SK-N-SH (cell line): ENCODE results near the gene C4B. TPM values are rescaled to one million over a fixed set of nuclear protein-coding genes. Genes with fewer than 3 reads are reported as not detected.

Experiments
- CTCF ChIA-PET: fragments of 300-600, 350-600 bp; formaldehyde crosslinking; extraction: SDS; loops from one replicate; lab custom pipeline; 2021; lab: Yijun Ruan, JAX
- POLR2A ChIA-PET: fragments of 350-600 bp; sonication (Branson Sonifier 250); formaldehyde crosslinking; extraction: SDS; loops from one replicate; lab custom pipeline; 2020; ENCODE audit warnings: antibody characterized with exemption, inconsistent platforms; lab: Yijun Ruan, JAX
- DNase-seq: peaks from one replicate; pipeline ENCODE4 v3.0.0; 2012
- H2AFZ ChIP-seq: fragments of 200-600 bp; sonication (generic); 2 replicates; pipeline ENCODE4 v1.8.1; 2016; ENCODE audit warnings: antibody characterized with exemption, mild to moderate bottlenecking, low read depth
- H3F3A ChIP-seq: fragments of 200-600 bp; sonication (generic); replicated peaks from 2 replicates; pipeline ENCODE3; 2016; ENCODE audit warnings: antibody characterized with exemption, mild to moderate bottlenecking; ENCODE audit not compliant: insufficient read depth
- H3K27ac ChIP-seq, 2 experiments: fragments of 200-500 bp in 1 of 2; fragments of 200-600 bp in 1 of 2; sonication (Bioruptor generic) in 1 of 2; sonication (generic), shearing (Covaris generic) in 1 of 2; 2 replicates each; pipeline versions ENCODE4 v1.5.1 to v1.6.1; 2014 to 2016; ENCODE audit warnings: low read depth in 2 of 2, inconsistent platforms in 1 of 2, low read length in 1 of 2, mild to moderate bottlenecking in 1 of 2, mixed read lengths in 1 of 2
- H3K27me3 ChIP-seq: fragments of 200-600 bp; sonication (generic), shearing (Covaris generic); 2 replicates; pipeline ENCODE4 v1.6.1; 2016; ENCODE audit warnings: mixed run types; ENCODE audit not compliant: insufficient read depth
- H3K36me3 ChIP-seq, 2 experiments: fragments of 200-500 bp in 1 of 2; fragments of 200-600 bp in 1 of 2; sonication (Bioruptor generic) in 1 of 2; sonication (generic) in 1 of 2; replicated peaks in 1 of 2; 2 replicates each; pipeline versions ENCODE3 to v1.5.1; 2014 to 2016; ENCODE audit warnings: low read length in 1 of 2, mild to moderate bottlenecking in 1 of 2; ENCODE audit not compliant: insufficient read depth in 2 of 2, control insufficient read depth in 1 of 2
- H3K4me1 ChIP-seq, 2 experiments: fragments of 200-500 bp in 1 of 2; fragments of 200-600 bp in 1 of 2; sonication (Bioruptor generic) in 1 of 2; sonication (generic), shearing (Covaris generic) in 1 of 2; 2 replicates each; pipeline versions ENCODE4 v1.5.1 to v1.6.1; 2014 to 2016; ENCODE audit warnings: low read depth in 1 of 2, low read length in 1 of 2, mixed run types in 1 of 2; ENCODE audit not compliant: insufficient read depth in 2 of 2, control insufficient read depth in 1 of 2
- H3K4me2 ChIP-seq: fragments of 200-600 bp; sonication (generic), shearing (Covaris generic); 2 replicates; pipeline ENCODE4 v1.6.1; 2017; ENCODE audit warnings: mixed run types
- H3K4me3 ChIP-seq, 2 experiments: fragments of 200-500 bp in 1 of 2; fragments of 200-600 bp in 1 of 2; sonication (Bioruptor generic) in 1 of 2; sonication (generic), shearing (Covaris generic) in 1 of 2; 2 replicates each; pipeline versions ENCODE4 v1.5.1 to v1.8.1; 2014 to 2016; ENCODE audit warnings: low read depth in 2 of 2, inconsistent platforms in 1 of 2, low read length in 1 of 2, mild to moderate bottlenecking in 1 of 2, mixed read lengths in 1 of 2, moderate library complexity in 1 of 2
- H3K79me2 ChIP-seq: fragments of 200-600 bp; sonication (generic); 2 replicates; pipeline ENCODE4 v1.8.1; 2017; ENCODE audit warnings: mild to moderate bottlenecking; ENCODE audit not compliant: insufficient read depth
- H3K9ac ChIP-seq: fragments of 200-600 bp; sonication (generic); 2 replicates; pipeline ENCODE4 v1.6.1; 2017; ENCODE audit warnings: mixed run types
- H3K9me2 ChIP-seq: fragments of 200-600 bp; sonication (generic); 2 replicates; pipeline ENCODE4 v1.6.1; 2017; ENCODE audit warnings: mixed run types
- H3K9me3 ChIP-seq: fragments of 200-600 bp; sonication (generic); 2 replicates; pipeline ENCODE4 v1.6.1; 2017; ENCODE audit warnings: mixed run types, mild to moderate bottlenecking, moderate library complexity
- H4K20me1 ChIP-seq: fragments of 200-600 bp; sonication (generic); 2 replicates; pipeline ENCODE4 v1.6.1; 2017; ENCODE audit warnings: mild to moderate bottlenecking, mixed run types; ENCODE audit not compliant: insufficient read depth
- CHD2 ChIP-seq: fragments of 150-350 bp; IDR thresholded peaks from 2 replicates; pipeline ENCODE4 v1.6.1; 2018; ENCODE audit warnings: low read length; ENCODE audit not compliant: partially characterized antibody
- CTCF ChIP-seq: fragments of 200-600 bp; sonication (generic); IDR thresholded peaks from 2 replicates; pipeline ENCODE4 v1.6.1; 2017; ENCODE audit warnings: antibody characterized with exemption, mild to moderate bottlenecking, moderate library complexity
- EZH2phosphoT487 ChIP-seq: fragments of 200-600 bp; sonication (generic); IDR thresholded peaks from 2 replicates; pipeline ENCODE4 v1.6.1; 2017; ENCODE audit warnings: low read depth, mixed run types, mild to moderate bottlenecking, antibody characterized with exemption, moderate library complexity, borderline replicate concordance
- FOSL2 ChIP-seq: IDR thresholded peaks from 2 replicates; pipeline ENCODE4 v1.4.0; 2012; ENCODE audit warnings: low read depth, mild to moderate bottlenecking, moderate library complexity, borderline replicate concordance
- FOXJ3 ChIP-seq: sonication (generic); formaldehyde crosslinking; IDR thresholded peaks from 2 replicates; pipeline ENCODE4 v1.5.1; 2020; ENCODE audit warnings: mild to moderate bottlenecking, missing genetic modification reagents
- FOXM1 ChIP-seq: IDR thresholded peaks from 2 replicates; pipeline ENCODE4 v1.4.0; 2012; ENCODE audit warnings: low read depth, mild to moderate bottlenecking
- JUND ChIP-seq: IDR thresholded peaks from 2 replicates; pipeline ENCODE4 v1.4.0; 2012
- MEF2A ChIP-seq: IDR thresholded peaks from 2 replicates; pipeline ENCODE4 v1.4.0; 2012; ENCODE audit warnings: low read depth, borderline replicate concordance
- NRF1 ChIP-seq: IDR thresholded peaks from 2 replicates; pipeline ENCODE4 v1.6.1; 2012; ENCODE audit warnings: low read depth, mild to moderate bottlenecking, low read length
- POLR2AphosphoS5 ChIP-seq: IDR thresholded peaks from 2 replicates; pipeline ENCODE4 v1.6.1; 2012; ENCODE audit warnings: low read depth, low read length
- RFX5 ChIP-seq: IDR thresholded peaks from 2 replicates; pipeline ENCODE4 v1.6.1; 2012; ENCODE audit warnings: mild to moderate bottlenecking, improper control_type of control experiment, low read length
- RXRA ChIP-seq: IDR thresholded peaks from 2 replicates; pipeline ENCODE4 v1.4.0; 2012; ENCODE audit warnings: low read depth, mild to moderate bottlenecking, borderline replicate concordance
- SIN3A ChIP-seq: IDR thresholded peaks from 2 replicates; pipeline ENCODE4 v1.6.1; 2012; ENCODE audit warnings: low read depth, mild to moderate bottlenecking, low read length, moderate library complexity, borderline replicate concordance
- TCF12 ChIP-seq: IDR thresholded peaks from 2 replicates; pipeline ENCODE4 v1.4.0; 2012
- TEAD4 ChIP-seq: IDR thresholded peaks from 2 replicates; pipeline ENCODE4 v1.4.0; 2012; ENCODE audit warnings: mild to moderate bottlenecking, borderline replicate concordance; ENCODE audit not compliant: insufficient read depth
- USF1 ChIP-seq: IDR thresholded peaks from 2 replicates; pipeline ENCODE4 v1.4.0; 2012; ENCODE audit warnings: low read depth, borderline replicate concordance
- WGBS: methylation state at CpG from one replicate; pipeline ENCODE4 v1.1.6; 2017; ENCODE audit warnings: low lambda C conversion rate; 5-methylcytosine and 5-hydroxymethylcytosine counted together
- polyA plus RNA-seq, 3 experiments: library from polyadenylated mRNA; depleted of rRNA; stranded (reverse); fragments of >200 nt; gene quantifications; 2 replicates each; pipeline ENCODE4 v1.2.3, GENCODE V29; 2012
- TF ChIP-seq, protein P1 (sequence below): fragments of 150-350 bp; IDR thresholded peaks from 2 replicates; pipeline ENCODE4 v1.6.1; 2017; ENCODE audit warnings: antibody characterized with exemption, low read length, low read depth, borderline replicate concordance
- TF ChIP-seq, protein P2 (sequence below): IDR thresholded peaks from 2 replicates; pipeline ENCODE4 v1.4.0; 2012; ENCODE audit warnings: low read depth
- TF ChIP-seq, protein P3 (sequence below): fragments of 150-350 bp; IDR thresholded peaks from 2 replicates; pipeline ENCODE4 v1.6.1; 2016; ENCODE audit warnings: mild to moderate bottlenecking, low read depth, low read length

The C4B gene
- polyA plus RNA-seq, 1 of the 3 experiments (the other 2 are of a cell fraction) = 10.9 TPM

DNA sequence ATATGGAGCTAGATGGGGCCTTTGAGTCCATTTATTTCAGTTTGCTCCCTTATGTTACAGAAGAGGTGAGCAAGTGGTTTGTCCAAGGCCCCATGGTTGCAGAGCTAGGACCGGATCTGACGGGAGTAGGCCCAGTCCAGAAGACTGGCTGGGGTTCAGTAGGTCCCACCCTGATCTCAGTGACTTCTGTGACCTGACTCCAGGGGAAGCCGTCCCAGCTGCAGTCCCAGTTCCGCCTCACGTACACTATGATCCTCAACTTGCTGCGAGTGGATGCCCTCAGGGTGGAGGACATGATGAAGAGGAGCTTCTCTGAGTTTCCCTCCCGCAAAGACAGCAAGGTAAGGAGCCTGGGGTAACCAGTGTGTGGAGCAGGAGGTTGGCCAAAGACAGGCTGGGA is 48.1 kb upstream of the C4B start (continued):
- TF ChIP-seq SIN3A (no peak), USF1 (no peak), CHD2 (no peak), JUND (no peak), RXRA (no peak), FOXJ3 (CRISPR knock-in tag) (no peak), EZH2phosphoT487 (no peak)
- TF ChIP-seq, protein P1, sequence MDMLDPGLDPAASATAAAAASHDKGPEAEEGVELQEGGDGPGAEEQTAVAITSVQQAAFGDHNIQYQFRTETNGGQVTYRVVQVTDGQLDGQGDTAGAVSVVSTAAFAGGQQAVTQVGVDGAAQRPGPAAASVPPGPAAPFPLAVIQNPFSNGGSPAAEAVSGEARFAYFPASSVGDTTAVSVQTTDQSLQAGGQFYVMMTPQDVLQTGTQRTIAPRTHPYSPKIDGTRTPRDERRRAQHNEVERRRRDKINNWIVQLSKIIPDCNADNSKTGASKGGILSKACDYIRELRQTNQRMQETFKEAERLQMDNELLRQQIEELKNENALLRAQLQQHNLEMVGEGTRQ = no peak
- TF ChIP-seq, protein P2, sequence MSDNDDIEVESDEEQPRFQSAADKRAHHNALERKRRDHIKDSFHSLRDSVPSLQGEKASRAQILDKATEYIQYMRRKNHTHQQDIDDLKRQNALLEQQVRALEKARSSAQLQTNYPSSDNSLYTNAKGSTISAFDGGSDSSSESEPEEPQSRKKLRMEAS = no peak
- TF ChIP-seq, all 33 proteins: peak for 0

DNA sequence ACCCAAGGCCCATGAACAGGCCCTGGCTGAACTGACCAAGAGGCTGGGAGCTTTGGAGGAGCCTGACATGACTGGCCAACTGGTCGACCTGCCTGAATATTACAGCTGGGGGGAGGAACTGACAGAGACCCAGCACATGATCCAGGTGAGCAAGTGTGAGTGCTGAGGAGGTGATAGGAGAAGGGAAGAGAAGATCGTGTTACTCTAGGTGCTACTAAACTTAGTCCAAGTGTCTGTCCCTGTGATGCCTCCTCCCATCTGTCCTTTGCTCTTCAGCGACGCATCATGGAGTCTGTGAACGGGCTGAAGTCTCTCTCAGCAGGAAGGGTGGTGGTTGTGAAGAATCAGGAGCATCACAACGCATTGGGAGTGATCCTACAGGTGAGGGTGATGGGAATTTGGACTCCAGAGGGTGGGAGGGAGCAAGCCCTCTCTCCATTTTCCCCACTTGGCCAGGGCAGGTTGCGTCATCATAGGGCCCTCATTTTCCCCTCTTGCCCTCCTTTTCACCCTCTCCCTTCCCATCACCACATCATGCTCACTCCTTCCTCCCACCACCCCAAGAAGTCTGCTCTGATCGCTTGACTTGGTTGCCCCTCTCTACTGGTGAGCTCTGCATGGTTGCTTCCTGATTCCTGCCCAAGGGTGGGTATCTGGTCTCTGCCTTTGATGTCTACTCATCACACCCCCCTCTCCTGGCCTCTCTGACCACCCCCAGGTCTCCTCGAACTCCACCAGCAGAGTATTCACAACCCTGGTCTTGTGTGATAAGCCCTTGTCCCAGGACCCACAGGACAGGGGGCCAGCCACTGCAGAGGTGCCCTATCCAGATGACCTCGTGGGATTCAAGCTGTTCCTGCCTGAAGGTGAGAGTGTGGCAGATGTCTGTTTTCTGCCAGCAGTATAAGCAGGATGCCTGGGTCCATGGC is 47.3 kb upstream of the C4B start:
- no peak for TF ChIP-seq TEAD4

GRCh38 chr6:31967926-31968320 is 46.7 kb upstream of the C4B start:
- H3K4me2 ChIP-seq = no peak overlapping the region
- H2AFZ ChIP-seq = no peak overlapping the region
- H3K9me3 ChIP-seq = no peaks in the 10 kb centered on the region
- H3K9me2 ChIP-seq = no peaks in the 10 kb centered on the region
- H3K9ac ChIP-seq = no peak overlapping the region
- H3K4me1 ChIP-seq = peaks cover 5 to 21% of the 10 kb centered on the region in 2 experiments; a peak in 1 of 4 replicates
- WGBS = 100% methylated on average over 3 of the region's 3 CpGs
- peaks cover 22% of the 10 kb centered on the region for H3K79me2 ChIP-seq
- no peak for DNase-seq
- no peaks in the 10 kb centered on the region for H4K20me1 ChIP-seq
- no peak overlapping the region for H3K27ac ChIP-seq
- POLR2A ChIA-PET = interaction anchor here (1.0 to 3.8 kb wide), 2 partner anchors 9 to 172 kb away, joined by 3 to 20 read pairs; partner anchors contain the start of genes NELFE, SKIC2 and VARS1
- peaks cover 10% of the 10 kb centered on the region for H3F3A ChIP-seq
- H3K4me3 ChIP-seq = no peak overlapping the region
- CTCF ChIA-PET = interaction anchor here (5.1 to 5.2 kb wide), 2 partner anchors 9 to 16 kb away, joined by 19 to 29 read pairs; partner anchors contain the start of genes NELFE and SKIC2
- peaks cover 25 to 68% of the 10 kb centered on the region in 2 experiments for H3K36me3 ChIP-seq
- no peaks in the 10 kb centered on the region for H3K27me3 ChIP-seq
- TF ChIP-seq CTCF (no peak), CHD2 (no peak), FOSL2 (no peak), RFX5 (no peak), JUND (no peak), POLR2AphosphoS5 (no peak), MEF2A (no peak), TCF12 (no peak), NRF1 (no peak), FOXM1 (no peak), FOXJ3 (CRISPR knock-in tag) (no peak), TEAD4 (no peak)
- TF ChIP-seq, protein P3, sequence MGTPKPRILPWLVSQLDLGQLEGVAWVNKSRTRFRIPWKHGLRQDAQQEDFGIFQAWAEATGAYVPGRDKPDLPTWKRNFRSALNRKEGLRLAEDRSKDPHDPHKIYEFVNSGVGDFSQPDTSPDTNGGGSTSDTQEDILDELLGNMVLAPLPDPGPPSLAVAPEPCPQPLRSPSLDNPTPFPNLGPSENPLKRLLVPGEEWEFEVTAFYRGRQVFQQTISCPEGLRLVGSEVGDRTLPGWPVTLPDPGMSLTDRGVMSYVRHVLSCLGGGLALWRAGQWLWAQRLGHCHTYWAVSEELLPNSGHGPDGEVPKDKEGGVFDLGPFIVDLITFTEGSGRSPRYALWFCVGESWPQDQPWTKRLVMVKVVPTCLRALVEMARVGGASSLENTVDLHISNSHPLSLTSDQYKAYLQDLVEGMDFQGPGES = no peak

More for the DNA sequence above, 47.3 kb upstream of the C4B start:
- DNase-seq = no peak
- Histone ChIP-seq H3K4me1 (peaks cover 5 to 18% of the 10 kb centered on the region in 2 experiments; a peak in 1 of 4 replicates), H3K9me2 (no peaks in the 10 kb centered on the region), H4K20me1 (no peaks in the 10 kb centered on the region), H3K27ac (no peak overlapping the region), H3K9me3 (no peaks in the 10 kb centered on the region), H3F3A (peaks cover 10% of the 10 kb centered on the region), H2AFZ (no peak overlapping the region), H3K4me2 (no peak overlapping the region), H3K9ac (no peak overlapping the region), H3K4me3 (no peak overlapping the region), H3K79me2 (peaks cover 15% of the 10 kb centered on the region; the same call in 1 of the 2 replicates), H3K36me3 (peaks cover 25 to 75% of the 10 kb centered on the region in 2 experiments), H3K27me3 (no peaks in the 10 kb centered on the region)
- ChIA-PET POLR2A (interaction anchor here (1.0 to 3.8 kb wide), 2 partner anchors 8 to 172 kb away, joined by 3 to 20 read pairs; partner anchors contain the start of genes NELFE, SKIC2 and VARS1), CTCF (interaction anchor here (5.1 kb wide), 1 partner anchor 15 kb away, joined by 29 read pairs; no protein-coding TSS in a partner anchor)
- WGBS = 88% methylated on average over 9 of the region's 10 CpGs
